IMR-90 (cell line): ENCODE data around the gene ARHGAP24. TPM values are rescaled to one million over a fixed set of nuclear protein-coding genes. Genes with fewer than 3 reads are reported as not detected.

Experiments
- ATAC-seq: fragments of 200-7000 bp; cut with Tn5 transposase; 2 replicates; pipeline ENCODE4 v1.9.1; 2020; ENCODE audit warnings: low read depth, mild to moderate bottlenecking, moderate library complexity
- BruUV-seq: library from RNA; stranded (reverse); fragments of 400-500 nt; replicated peaks from 2 replicates; lab custom pipeline; 2021; lab: Mats Ljungman, UMichigan
- CTCF ChIA-PET: fragments of 300-600 bp; formaldehyde crosslinking; extraction: SDS; loops from one replicate; lab custom pipeline; 2021; ENCODE audit warnings: antibody characterized with exemption; lab: Yijun Ruan, JAX
- POLR2A ChIA-PET: fragments of 300-600 bp; sonication (Branson Sonifier 250); formaldehyde crosslinking; loops from one replicate; lab custom pipeline; 2022; ENCODE audit warnings: antibody characterized with exemption; ENCODE audit not compliant: unreplicated experiment; lab: Charles Lee
- DNase-seq: peaks from one replicate; pipeline ENCODE4 v3.0.0; 2013
- H2AFZ ChIP-seq: replicated peaks from 2 replicates; pipeline ENCODE3; 2013; ENCODE audit warnings: low read length, mild to moderate bottlenecking; ENCODE audit not compliant: poor library complexity
- H2AK5ac ChIP-seq: 2 replicates; pipeline ENCODE4 v1.6.1; 2013; ENCODE audit warnings: low read depth, low read length, inconsistent platforms
- H2AK9ac ChIP-seq: replicated peaks from 2 replicates; pipeline ENCODE3; 2013; ENCODE audit warnings: mild to moderate bottlenecking, low read depth, low read length, moderate library complexity; ENCODE audit not compliant: poor library complexity
- H2BK120ac ChIP-seq: 2 replicates; pipeline ENCODE4 v1.6.1; 2013; ENCODE audit warnings: low read depth, low read length, inconsistent platforms
- H2BK15ac ChIP-seq: 3 replicates; pipeline ENCODE4 v1.6.1; 2013; ENCODE audit warnings: low read depth, low read length, inconsistent platforms
- H2BK20ac ChIP-seq: 2 replicates; pipeline ENCODE4 v1.6.1; 2013; ENCODE audit warnings: low read depth, mild to moderate bottlenecking, inconsistent platforms, low read length, moderate library complexity
- H2BK5ac ChIP-seq: 2 replicates; pipeline ENCODE4 v1.6.1; 2013; ENCODE audit warnings: mild to moderate bottlenecking, low read depth, low read length, inconsistent platforms; ENCODE audit not compliant: poor library complexity, severe bottlenecking
- H3K14ac ChIP-seq: replicated peaks from 2 replicates; pipeline ENCODE4 v1.6.1; 2013; ENCODE audit warnings: low read depth, low read length, inconsistent platforms
- H3K18ac ChIP-seq: 2 replicates; pipeline ENCODE4 v1.6.1; 2013; ENCODE audit warnings: low read depth, low read length, control low read depth
- H3K23ac ChIP-seq: 2 replicates; pipeline ENCODE4 v1.6.1; 2013; ENCODE audit warnings: low read depth, low read length, inconsistent platforms
- H3K27ac ChIP-seq: 2 replicates; pipeline ENCODE4 v1.5.1; 2013; ENCODE audit warnings: mild to moderate bottlenecking, control low read depth, low read length; ENCODE audit not compliant: insufficient read depth
- H3K27me3 ChIP-seq: 2 replicates; pipeline ENCODE4 v1.6.1; 2013; ENCODE audit warnings: low read length; ENCODE audit not compliant: control insufficient read depth, insufficient read depth
- H3K36me3 ChIP-seq: 2 replicates; pipeline ENCODE4 v1.6.1; 2013; ENCODE audit warnings: low read length, mixed read lengths; ENCODE audit not compliant: control insufficient read depth, insufficient read depth
- H3K4ac ChIP-seq: 2 replicates; pipeline ENCODE4 v1.6.1; 2013; ENCODE audit warnings: low read depth, low read length, inconsistent platforms
- H3K4me1 ChIP-seq: 2 replicates; pipeline ENCODE4 v1.6.1; 2013; ENCODE audit warnings: low read length, mixed read lengths; ENCODE audit not compliant: control insufficient read depth, insufficient read depth
- H3K4me2 ChIP-seq: 2 replicates; pipeline ENCODE4 v1.6.1; 2013; ENCODE audit warnings: low read depth, mild to moderate bottlenecking, control low read depth, low read length, moderate library complexity
- H3K4me3 ChIP-seq: 2 replicates; pipeline ENCODE4 v1.5.1; 2013; ENCODE audit warnings: low read depth, mild to moderate bottlenecking, control low read depth, low read length, moderate library complexity; ENCODE audit not compliant: insufficient read depth
- H3K56ac ChIP-seq: 2 replicates; pipeline ENCODE4 v1.6.1; 2013; ENCODE audit warnings: low read length, inconsistent platforms; ENCODE audit not compliant: insufficient read depth; ENCODE audit errors: extremely low read depth
- H3K79me1 ChIP-seq, 2 experiments: 2 replicates each; pipeline ENCODE4 v1.6.1; 2013; ENCODE audit warnings: low read length in 2 of 2, inconsistent platforms in 1 of 2, low read depth in 1 of 2
- H3K9ac ChIP-seq: 2 replicates; pipeline ENCODE4 v1.6.1; 2013; ENCODE audit warnings: low read depth, low read length, control low read depth
- H3K9me1 ChIP-seq: 2 replicates; pipeline ENCODE4 v1.6.1; 2013; ENCODE audit warnings: low read length, inconsistent platforms; ENCODE audit not compliant: insufficient read depth
- H3K9me3 ChIP-seq: 2 replicates; pipeline ENCODE4 v1.6.1; 2013; ENCODE audit warnings: low read length; ENCODE audit not compliant: control insufficient read depth, insufficient read depth
- H4K20me1 ChIP-seq: 2 replicates; pipeline ENCODE4 v1.6.1; 2013; ENCODE audit warnings: low read length, inconsistent platforms; ENCODE audit not compliant: insufficient read depth
- H4K5ac ChIP-seq: 2 replicates; pipeline ENCODE4 v1.6.1; 2013; ENCODE audit warnings: mild to moderate bottlenecking, low read depth, low read length, control low read depth
- H4K8ac ChIP-seq, 2 experiments: 2 replicates each; pipeline ENCODE4 v1.6.1; 2013; ENCODE audit warnings: low read depth in 2 of 2, low read length in 2 of 2, control low read depth in 1 of 2, inconsistent platforms in 1 of 2
- H4K91ac ChIP-seq: 2 replicates; pipeline ENCODE4 v1.6.1; 2013; ENCODE audit warnings: low read depth, low read length, inconsistent platforms; ENCODE audit not compliant: insufficient read depth
- CEBPB ChIP-seq: IDR thresholded peaks from 2 replicates; pipeline ENCODE4 v1.6.1; 2012; ENCODE audit warnings: low read depth, low read length, improper control_type of control experiment
- FOS ChIP-seq: fragments of 150-350 bp; IDR thresholded peaks from 2 replicates; pipeline ENCODE4 v1.6.1; 2016; ENCODE audit warnings: low read depth, low read length
- RAD21 ChIP-seq: IDR thresholded peaks from 2 replicates; pipeline ENCODE4 v1.6.1; 2012; ENCODE audit warnings: low read length, improper control_type of control experiment
- WGBS, 2 experiments: methylation state at CpG; one replicate each; pipeline versions ENCODE4 v1.1.5 to v1.1.7; 2013; ENCODE audit warnings: missing lambda C conversion rate in 2 of 2; ENCODE audit not compliant: insufficient read length in 1 of 2; ENCODE audit errors: extremely low coverage in 2 of 2; 5-methylcytosine and 5-hydroxymethylcytosine counted together
- dilution Hi-C: fragments of 300-500 bp; cut with HindIII; formaldehyde crosslinking; loops from one replicate; pipeline ENCODE4 v1.14.3; 2018; ENCODE audit warnings: low sequenced_read_pairs; ENCODE audit not compliant: unreplicated experiment
- in situ Hi-C: fragments of 300-500 bp; cut with MboI; formaldehyde crosslinking; loops from 3 replicates; pipeline ENCODE4 v1.14.3; 2019; ENCODE audit warnings: low sequenced_read_pairs, inconsistent platforms, mixed read lengths
- intact Hi-C: fragments of 100-400 bp; cut with micrococcal nuclease; formaldehyde crosslinking; loops from 2 replicates; pipeline ENCODE4 v1.10.0; 2022
- polyA plus RNA-seq, 3 experiments: library from polyadenylated mRNA; depleted of rRNA; stranded (reverse); fragments of >200 nt; gene quantifications; 2 replicates each; pipeline ENCODE4 v1.2.3, GENCODE V29; 2012; ENCODE audit warnings: low replicate concordance in 1 of 3
- total RNA-seq: library from RNA; depleted of rRNA; stranded (reverse); fragments of >200 nt; gene quantifications from 2 replicates; pipeline ENCODE4 v1.2.3, GENCODE V29; 2012

ARHGAP24 gene
- total and polyA plus RNA-seq, 2 of the 4 experiments (the other 2 are of a cell fraction) = 11.9 to 24.0 TPM

DNA sequence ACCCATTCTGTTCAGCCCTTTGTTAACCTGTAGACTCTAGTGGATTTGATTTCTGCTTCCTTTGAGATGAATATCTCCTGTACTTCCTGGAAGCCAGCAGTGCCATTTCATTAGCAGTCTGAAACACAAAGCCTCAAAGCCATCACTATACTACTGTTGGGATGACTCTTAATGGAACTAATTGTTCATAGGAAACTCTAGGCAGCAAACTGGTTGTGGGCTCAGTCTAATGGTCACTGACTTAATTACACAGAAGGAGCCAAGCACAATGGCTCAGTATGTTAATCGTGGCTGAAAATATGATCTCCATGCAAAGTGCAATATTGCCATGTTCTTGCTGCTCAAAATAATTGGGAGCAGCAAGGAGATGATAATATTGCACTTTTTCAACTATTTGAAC lies 262.3 kb downstream of the ARHGAP24 start:
- no peak overlapping the region for H3K56ac ChIP-seq
- in situ Hi-C loops (no loop called here), dilution Hi-C loops (no loop called here), intact Hi-C loops (no loop called here)
- no peak overlapping the region for H3K4ac ChIP-seq
- no peak overlapping the region for H2BK20ac ChIP-seq
- H3K36me3 ChIP-seq = no peaks in the 10 kb centered on the region
- no peak overlapping the region for H4K91ac ChIP-seq
- no TSS peak for BruUV-seq
- H3K27ac ChIP-seq = no peak overlapping the region
- H4K8ac ChIP-seq = no peak overlapping the region
- peaks cover 4% of the 10 kb centered on the region; the same call in 1 of the 2 replicates for H3K9me1 ChIP-seq
- no peak overlapping the region for H2BK15ac ChIP-seq
- no peak overlapping the region for H3K23ac ChIP-seq
- H4K20me1 ChIP-seq = no peaks in the 10 kb centered on the region
- DNase-seq (no peak), ATAC-seq (no peak)
- no peak overlapping the region for H2AFZ ChIP-seq
- H2BK120ac ChIP-seq = no peak overlapping the region
- POLR2A ChIA-PET = no interaction called here
- H3K18ac ChIP-seq = no peak overlapping the region
- no peak overlapping the region for H4K5ac ChIP-seq
- WGBS, 2 experiments = no CpG with 5 or more reads among the region's 1 CpG
- H2BK5ac ChIP-seq = no peak overlapping the region
- no peaks in the 10 kb centered on the region for H3K79me1 ChIP-seq
- H3K4me3 ChIP-seq = no peak overlapping the region
- H3K27me3 ChIP-seq = no peaks in the 10 kb centered on the region
- no peaks in the 10 kb centered on the region for H3K9me3 ChIP-seq
- TF ChIP-seq CEBPB = no peak
- no peak for TF ChIP-seq RAD21
- TF ChIP-seq FOS = no peak
- no peak overlapping the region for H3K9ac ChIP-seq
- CTCF ChIA-PET = no interaction called here
- no peak overlapping the region for H2AK9ac ChIP-seq
- no peak overlapping the region for H3K14ac ChIP-seq
- H3K4me2 ChIP-seq = no peak overlapping the region
- peaks cover 2% of the 10 kb centered on the region; the same call in 1 of the 2 replicates for H3K4me1 ChIP-seq
- no peak overlapping the region for H2AK5ac ChIP-seq
